Measurements from ENCODE around the gene GOLPH3. TPM values are rescaled to one million over a fixed set of nuclear protein-coding genes. Genes with fewer than 3 reads are reported as not detected.
"Not testable (repeated sequence)": the region's sequence is repeated elsewhere in the genome, so short reads cannot be mapped to it uniquely, and the experiment has no call there.

Gene GOLPH3
- 10 to 100 TPM; 65.3 to 69.7 TPM for total RNA-seq

- peaks cover 16% of the 10 kb centered on the region for H3K36me3 Mint-ChIP-seq
- H3K27me3 Mint-ChIP-seq = peaks cover 6% of the 10 kb centered on the region
- peak within 1 kb of the TSS; percentile 98 for H3K27ac Mint-ChIP-seq
- peak; percentile 95 for DNase-seq
- H3K4me3 Mint-ChIP-seq = peak within 1 kb of the TSS; percentile 98
- POLR2A ChIA-PET = interaction anchor here (0.6 to 1.8 kb wide), 12 partner anchors 9 to 702 kb away, joined by 3 to 8 read pairs (median 4); partner anchors contain the start of genes MTMR12 and SUB1
- H3K9me3 Mint-ChIP-seq = no peaks in the 10 kb centered on the region
- peak; percentile 92 for ATAC-seq (ENCODE audit: low read depth)
- H3K4me1 Mint-ChIP-seq = peaks cover 20% of the 10 kb centered on the region
Observed at GRCh38 chr5:32174011-32174870, at the start of gene GOLPH3. Gene GOLPH3 (minus strand): TSS chr5:32174319. CDS start chr5:32174034, 285 bp downstream.

GRCh38 chr5:32222723-32223470, 48.8 kb upstream of the GOLPH3 start:
- Mint-ChIP-seq H3K4me3 (no peak overlapping the region), H3K9me3 (no peaks in the 10 kb centered on the region), H3K4me1 (no peaks in the 10 kb centered on the region), H3K36me3 (peaks cover 5% of the 10 kb centered on the region), H3K27me3 (peaks cover 2% of the 10 kb centered on the region), H3K27ac (no peak overlapping the region)
- ATAC-seq (ENCODE audit: low read depth) = no peak
- no peak for DNase-seq
- POLR2A ChIA-PET = interaction anchor here (0.7 kb wide), 2 partner anchors 301 to 533 kb away, joined by 3 read pairs; no protein-coding TSS in a partner anchor

- Mint-ChIP-seq H3K27ac (no peak overlapping the region), H3K9me3 (no peaks in the 10 kb centered on the region), H3K4me1 (no peaks in the 10 kb centered on the region), H3K36me3 (no peaks in the 10 kb centered on the region), H3K4me3 (no peak overlapping the region), H3K27me3 (peaks cover 2% of the 10 kb centered on the region)
- POLR2A ChIA-PET = no interaction called here
- DNase-seq (no peak), ATAC-seq (ENCODE audit: low read depth) (no peak)
Observed at GRCh38 chr5:32217886-32218396, 43.8 kb upstream of the GOLPH3 start.

- H3K4me3 Mint-ChIP-seq; ATAC-seq (ENCODE audit: low read depth); POLR2A ChIA-PET: not testable (repeated sequence)
Observed at GRCh38 chr5:32214344-32214743, 40.2 kb upstream of the GOLPH3 start.

GRCh38 chr5:32210151-32210550, 36.0 kb upstream of the GOLPH3 start:
- Mint-ChIP-seq H3K27ac (peak overlapping the region; percentile 81), H3K4me1 (peaks cover 8% of the 10 kb centered on the region), H3K9me3 (peaks cover 3% of the 10 kb centered on the region), H3K36me3 (peaks cover 3% of the 10 kb centered on the region), H3K4me3 (no peak overlapping the region), H3K27me3 (no peaks in the 10 kb centered on the region)
- POLR2A ChIA-PET = no interaction called here
- ATAC-seq (ENCODE audit: low read depth) = no peak
- no peak for DNase-seq

More at GRCh38 chr5:32214344-32214743, 40.2 kb upstream of the GOLPH3 start:
- not testable (repeated sequence) for H3K4me1 Mint-ChIP-seq, DNase-seq, H3K27ac Mint-ChIP-seq, H3K27me3 Mint-ChIP-seq, H3K36me3 Mint-ChIP-seq, H3K9me3 Mint-ChIP-seq

- not testable (repeated sequence) for H3K4me3 Mint-ChIP-seq
Observed at GRCh38 chr5:32208837-32209236, 34.7 kb upstream of the GOLPH3 start.

GRCh38 chr5:32207355-32207634, 33.2 kb upstream of the GOLPH3 start:
- Mint-ChIP-seq H3K4me1 (peaks cover 9% of the 10 kb centered on the region), H3K27ac (no peak overlapping the region), H3K27me3 (peaks cover 3% of the 10 kb centered on the region), H3K4me3 (no peak overlapping the region), H3K9me3 (peaks cover 3% of the 10 kb centered on the region), H3K36me3 (peaks cover 3% of the 10 kb centered on the region)
- no peak for DNase-seq
- ATAC-seq (ENCODE audit: low read depth) = no peak
- POLR2A ChIA-PET = no interaction called here

More at GRCh38 chr5:32208837-32209236, 34.7 kb upstream of the GOLPH3 start:
- ATAC-seq (ENCODE audit: low read depth); H3K9me3 Mint-ChIP-seq; H3K36me3 Mint-ChIP-seq; H3K4me1 Mint-ChIP-seq; POLR2A ChIA-PET; H3K27ac Mint-ChIP-seq; H3K27me3 Mint-ChIP-seq; DNase-seq: not testable (repeated sequence)

GRCh38 chr5:32206509-32207354, 32.6 kb upstream of the GOLPH3 start:
- no peak for DNase-seq
- Mint-ChIP-seq H3K4me1 (peaks cover 9% of the 10 kb centered on the region), H3K27ac (no peak overlapping the region), H3K9me3 (peaks cover 3% of the 10 kb centered on the region), H3K4me3 (no peak overlapping the region), H3K27me3 (peaks cover 4% of the 10 kb centered on the region), H3K36me3 (peaks cover 3% of the 10 kb centered on the region)
- POLR2A ChIA-PET = no interaction called here
- ATAC-seq (ENCODE audit: low read depth) = no peak

- Mint-ChIP-seq H3K27ac (no peak overlapping the region), H3K4me3 (no peak overlapping the region), H3K27me3 (peaks cover 7% of the 10 kb centered on the region), H3K4me1 (peaks cover 6% of the 10 kb centered on the region), H3K36me3 (peaks cover 3% of the 10 kb centered on the region), H3K9me3 (peaks cover 3% of the 10 kb centered on the region)
- POLR2A ChIA-PET = no interaction called here
- no peak for ATAC-seq (ENCODE audit: low read depth)
- DNase-seq = no peak
Observed at GRCh38 chr5:32206053-32206452, 31.9 kb upstream of the GOLPH3 start.

- H3K36me3 Mint-ChIP-seq = no peaks in the 10 kb centered on the region
- H3K4me1 Mint-ChIP-seq = peaks cover 1% of the 10 kb centered on the region
- H3K27ac Mint-ChIP-seq = no peak overlapping the region
- DNase-seq = no peak
- no peaks in the 10 kb centered on the region for H3K9me3 Mint-ChIP-seq
- H3K27me3 Mint-ChIP-seq = peaks cover 14% of the 10 kb centered on the region
- POLR2A ChIA-PET = no interaction called here
- no peak overlapping the region for H3K4me3 Mint-ChIP-seq
- no peak for ATAC-seq (ENCODE audit: low read depth)
Observed at GRCh38 chr5:32202394-32202793, 28.3 kb upstream of the GOLPH3 start.

- ATAC-seq (ENCODE audit: low read depth) = no peak
- peaks cover 1% of the 10 kb centered on the region for H3K4me1 Mint-ChIP-seq
- POLR2A ChIA-PET = no interaction called here
- H3K36me3 Mint-ChIP-seq = no peaks in the 10 kb centered on the region
- H3K27ac Mint-ChIP-seq = no peak overlapping the region
- H3K27me3 Mint-ChIP-seq = peaks cover 14% of the 10 kb centered on the region
- no peak for DNase-seq
- no peaks in the 10 kb centered on the region for H3K9me3 Mint-ChIP-seq
- H3K4me3 Mint-ChIP-seq = no peak overlapping the region
Observed at GRCh38 chr5:32201122-32201753, 27.1 kb upstream of the GOLPH3 start.

- H3K27me3 Mint-ChIP-seq = peaks cover 28% of the 10 kb centered on the region
- ATAC-seq (ENCODE audit: low read depth) = no peak
- DNase-seq = no peak
- POLR2A ChIA-PET = interaction anchor here (0.5 kb wide), 1 partner anchor 28 kb away, joined by 3 read pairs; no protein-coding TSS in a partner anchor
- H3K9me3 Mint-ChIP-seq = no peaks in the 10 kb centered on the region
- no peak overlapping the region for H3K27ac Mint-ChIP-seq
- H3K36me3 Mint-ChIP-seq = no peaks in the 10 kb centered on the region
- H3K4me3 Mint-ChIP-seq = no peak overlapping the region
- H3K4me1 Mint-ChIP-seq = peaks cover 5% of the 10 kb centered on the region
Observed at GRCh38 chr5:32197032-32197431, 22.9 kb upstream of the GOLPH3 start.
